Endothelial cell of umbilical vein (primary cell): Measurements from ENCODE around the gene CBX5.

Experiments
- EZH2 ChIP-seq: IDR thresholded peaks from 2 replicates; pipeline ENCODE4 v1.6.1; 2012; ENCODE audit warnings: borderline replicate concordance, low read depth, mild to moderate bottlenecking, moderate library complexity, low read length, inconsistent platforms; ENCODE audit not compliant: severe bottlenecking
- TF ChIP-seq, protein P1 (sequence below): IDR thresholded peaks from 2 replicates; pipeline ENCODE4 v1.6.1; 2011; ENCODE audit not compliant: insufficient read depth, insufficient read length

GRCh38 chr12:54240129-54240528, 39.8 kb downstream of the CBX5 start:
- TF ChIP-seq, protein P1, sequence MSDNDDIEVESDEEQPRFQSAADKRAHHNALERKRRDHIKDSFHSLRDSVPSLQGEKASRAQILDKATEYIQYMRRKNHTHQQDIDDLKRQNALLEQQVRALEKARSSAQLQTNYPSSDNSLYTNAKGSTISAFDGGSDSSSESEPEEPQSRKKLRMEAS: no peak
- TF ChIP-seq EZH2: no peak
